GM19328 (cell line): ENCODE measurements around the gene VASN.
"Not testable (repeated sequence)": the region's sequence is repeated elsewhere in the genome, so short reads cannot be mapped to it uniquely, and the experiment has no call there.

Experiments
- ATAC-seq: cut with Tn5 transposase; IDR thresholded peaks from one replicate; pipeline ENCODE4 v1.9.1; 2021; ENCODE audit warnings: mild to moderate bottlenecking, moderate library complexity; ENCODE audit not compliant: unreplicated experiment

Gene VASN

DNA sequence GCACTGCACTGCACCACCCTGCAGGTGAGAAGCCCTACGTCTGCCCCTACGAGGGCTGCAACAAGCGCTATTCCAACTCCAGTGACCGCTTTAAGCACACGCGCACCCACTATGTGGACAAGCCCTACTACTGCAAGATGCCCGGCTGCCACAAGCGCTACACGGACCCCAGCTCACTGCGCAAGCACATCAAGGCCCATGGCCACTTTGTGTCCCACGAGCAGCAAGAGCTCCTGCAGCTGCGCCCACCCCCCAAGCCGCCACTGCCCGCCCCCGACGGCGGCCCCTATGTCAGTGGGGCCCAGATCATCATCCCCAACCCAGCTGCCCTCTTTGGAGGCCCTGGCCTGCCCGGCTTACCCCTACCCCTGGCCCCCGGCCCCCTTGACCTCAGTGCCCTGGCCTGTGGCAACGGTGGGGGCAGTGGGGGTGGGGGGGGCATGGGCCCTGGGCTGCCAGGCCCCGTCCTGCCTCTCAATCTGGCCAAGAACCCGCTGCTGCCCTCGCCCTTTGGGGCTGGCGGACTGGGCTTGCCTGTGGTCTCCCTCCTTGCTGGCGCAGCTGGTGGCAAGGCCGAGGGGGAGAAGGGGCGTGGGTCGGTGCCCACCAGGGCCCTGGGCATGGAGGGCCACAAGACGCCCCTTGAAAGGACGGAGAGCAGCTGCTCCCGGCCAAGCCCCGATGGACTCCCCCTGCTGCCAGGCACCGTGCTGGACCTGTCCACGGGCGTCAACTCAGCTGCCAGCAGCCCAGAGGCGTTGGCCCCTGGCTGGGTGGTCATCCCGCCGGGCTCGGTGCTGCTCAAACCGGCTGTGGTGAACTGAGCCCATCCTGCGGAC, 34.7 kb upstream of the VASN start:
- no peak for ATAC-seq

DNA sequence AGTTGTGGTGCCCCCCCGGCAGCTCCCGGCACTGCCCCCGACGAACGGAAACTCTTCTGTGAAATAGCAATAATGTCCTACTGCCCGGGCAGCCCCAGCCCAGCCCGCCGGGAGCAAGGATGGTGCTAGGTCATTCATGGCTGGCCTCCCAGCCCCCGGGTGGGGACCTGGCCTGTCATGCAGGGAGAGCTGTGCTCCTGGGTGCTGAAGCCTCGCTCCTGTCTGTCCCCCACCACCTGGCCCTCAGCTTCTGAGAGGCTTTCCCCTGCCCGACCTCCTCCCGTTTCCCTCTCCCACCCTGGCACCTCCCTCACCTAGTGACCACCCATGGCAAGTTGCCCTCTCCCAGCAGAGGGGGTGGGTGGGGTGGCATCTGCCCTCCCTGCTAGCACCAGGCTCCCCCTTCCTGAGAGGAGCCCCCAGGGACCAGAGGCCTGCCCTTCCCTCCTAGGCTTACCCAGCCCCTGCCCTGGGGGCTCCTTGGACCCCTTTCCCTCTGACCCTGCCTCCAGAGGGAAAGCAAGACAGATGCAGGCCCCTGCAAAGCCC, 34.0 kb upstream of the VASN start:
- no peak for ATAC-seq

DNA sequence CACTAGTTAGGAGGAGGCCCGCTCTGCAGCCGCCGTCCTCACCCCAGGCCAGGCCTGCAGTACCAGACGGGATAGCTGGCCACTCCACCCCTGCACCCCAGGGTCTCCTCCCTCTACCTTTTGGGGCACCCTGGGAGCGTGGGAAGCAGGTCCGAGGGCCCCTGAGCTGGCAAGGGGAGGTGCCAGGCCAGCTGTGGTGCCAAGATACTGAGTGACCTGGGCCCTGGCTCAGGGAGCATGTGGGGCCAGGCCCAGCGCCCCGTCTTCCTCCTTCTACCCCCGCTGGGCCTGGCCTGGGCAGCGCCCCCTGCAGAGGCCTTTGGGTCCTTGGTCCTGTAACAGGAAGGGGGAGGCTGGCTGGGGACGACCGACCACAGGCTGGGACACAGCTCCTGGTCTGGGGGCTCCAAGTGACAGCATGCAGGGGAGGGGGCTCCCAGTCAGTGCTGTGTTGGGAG, 33.5 kb upstream of the VASN start:
- ATAC-seq: no peak

GRCh38 chr16:4338712-4339299, 32.8 kb upstream of the VASN start:
- ATAC-seq: no peak

DNA sequence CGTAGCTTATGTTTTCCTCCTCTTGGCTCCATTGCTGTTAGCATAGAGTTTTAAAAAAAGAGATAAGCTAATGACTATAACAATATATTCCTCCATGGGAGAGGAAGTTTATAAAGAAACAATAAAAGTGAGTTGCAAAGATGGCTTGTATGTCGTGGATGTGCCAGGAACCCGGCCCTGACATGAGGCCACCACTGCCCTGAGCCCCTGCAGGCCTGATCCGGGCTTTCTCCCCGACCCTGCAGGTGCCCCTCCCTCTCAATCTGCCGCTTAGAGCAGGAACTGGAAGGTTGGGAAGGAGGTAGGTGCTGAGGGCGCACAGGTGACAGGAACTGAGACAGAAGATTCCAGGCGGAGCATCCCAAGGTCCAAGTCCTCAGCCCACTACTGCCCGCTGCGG, 32.2 kb upstream of the VASN start:
- no peak for ATAC-seq

DNA sequence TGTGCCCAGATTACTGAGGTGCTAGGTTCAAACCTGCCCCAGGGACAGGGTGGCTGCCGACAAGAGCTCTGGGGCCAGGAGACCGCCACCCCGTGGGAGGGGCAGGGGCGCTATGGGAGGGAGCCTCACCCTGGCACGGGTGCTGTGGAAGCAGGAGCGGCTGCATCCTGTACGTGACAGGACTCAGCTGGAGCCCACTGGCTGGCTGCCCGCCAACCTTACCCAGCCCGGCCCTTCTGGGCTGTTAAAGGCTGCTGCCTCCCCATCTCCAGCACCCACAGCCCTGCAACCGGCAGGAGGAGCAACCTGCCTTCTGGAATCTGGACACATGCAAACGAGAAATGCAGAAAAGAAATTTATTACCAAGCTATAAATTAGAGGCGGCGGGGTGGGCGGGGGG, 31.7 kb upstream of the VASN start:
- no peak for ATAC-seq

DNA sequence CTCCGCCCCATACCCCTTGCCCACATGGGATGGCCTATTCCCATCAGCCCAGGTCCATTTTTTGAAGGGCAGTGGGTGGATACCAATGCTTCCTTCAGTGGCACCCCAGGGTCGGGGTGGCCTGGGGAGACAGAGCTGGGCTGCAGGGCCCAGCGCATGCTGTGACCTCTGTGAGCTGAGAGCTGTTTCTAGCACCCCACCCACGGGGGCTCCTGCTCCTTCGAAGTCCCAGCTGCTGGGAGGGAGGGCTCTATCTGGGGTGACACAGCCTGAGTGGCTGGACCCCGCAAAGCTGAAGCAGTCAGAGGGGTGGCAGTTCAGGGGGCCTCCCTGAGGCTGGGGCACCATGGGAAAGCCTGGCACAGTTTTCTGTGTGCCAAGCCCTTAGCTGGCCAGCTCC, 31.2 kb upstream of the VASN start:
- no peak for ATAC-seq

- ATAC-seq: no peak
Observed at GRCh38 chr16:4341250-4341649, 30.4 kb upstream of the VASN start.

- no peak for ATAC-seq
Observed at GRCh38 chr16:4342866-4343744, 28.5 kb upstream of the VASN start.

GRCh38 chr16:4344300-4344982, 27.2 kb upstream of the VASN start:
- not testable (repeated sequence) for ATAC-seq

DNA sequence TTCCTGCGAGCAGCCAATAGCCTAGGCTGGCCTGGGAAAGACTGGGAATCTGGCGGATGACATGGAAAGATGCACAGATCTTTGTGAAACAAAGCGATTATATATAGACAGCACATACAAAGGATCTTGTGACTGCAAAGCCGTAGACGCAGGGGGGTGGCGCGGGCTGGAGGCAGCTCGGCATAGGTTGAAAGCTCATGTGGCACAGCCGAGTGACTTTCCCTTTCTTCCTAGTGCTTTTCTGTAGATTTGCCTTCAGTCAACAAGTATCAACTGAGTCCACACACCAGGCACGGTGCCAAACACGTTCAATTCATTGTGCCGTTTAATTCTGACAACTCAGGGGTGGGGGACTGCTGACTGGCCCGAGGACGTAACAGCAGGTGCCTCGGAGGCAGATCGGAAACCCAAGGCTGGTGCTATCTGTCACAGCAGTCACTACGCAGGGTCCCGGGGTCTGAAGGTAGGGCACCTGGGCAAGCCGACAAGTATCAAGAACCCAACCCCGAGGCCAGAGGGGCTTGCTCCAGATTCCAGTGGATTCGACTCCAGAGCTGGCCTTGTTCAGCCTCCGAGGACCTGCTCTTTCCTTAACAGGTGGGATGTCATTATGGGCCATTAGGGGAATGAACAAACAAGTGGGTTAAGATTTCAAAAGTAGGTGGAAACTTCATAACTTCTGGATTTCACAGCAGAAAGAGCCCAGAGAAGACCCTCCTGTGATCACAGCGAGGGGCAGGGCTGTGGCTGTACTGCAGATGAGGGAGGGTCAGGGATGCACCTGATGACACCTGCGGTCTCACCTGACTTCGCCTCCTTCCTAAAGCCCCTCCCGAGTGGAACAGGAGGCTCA, 26.4 kb upstream of the VASN start:
- ATAC-seq: no peak

GRCh38 chr16:4345836-4346781, 25.5 kb upstream of the VASN start:
- no peak for ATAC-seq

GRCh38 chr16:4347010-4347409, 24.6 kb upstream of the VASN start:
- ATAC-seq: no peak

- ATAC-seq: no peak
Observed at GRCh38 chr16:4347765-4348509, 23.7 kb upstream of the VASN start.

GRCh38 chr16:4349332-4349731, 22.3 kb upstream of the VASN start:
- no peak for ATAC-seq

DNA sequence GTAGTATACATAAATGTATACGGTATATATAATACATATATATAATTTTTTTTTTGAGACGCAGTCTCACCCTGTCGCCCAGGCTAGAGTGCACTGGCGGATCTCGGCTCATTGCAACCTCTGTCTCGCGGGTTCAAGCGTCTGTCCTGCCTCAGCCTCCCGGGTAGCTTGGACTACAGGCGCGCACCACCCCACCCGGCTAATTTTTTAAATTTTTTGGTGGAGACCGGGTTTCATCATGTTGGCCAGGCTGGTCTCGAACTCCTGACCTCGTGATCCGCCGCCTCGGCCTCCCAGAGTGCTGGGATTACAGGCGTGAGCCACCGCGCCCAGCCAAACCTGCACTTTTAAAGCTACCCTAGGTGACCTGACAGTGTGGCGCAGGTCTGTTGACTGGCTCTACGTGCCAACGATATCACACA, 21.3 kb upstream of the VASN start:
- peak; percentile 3 for ATAC-seq

- ATAC-seq: peak; percentile 88
Observed at GRCh38 chr16:4350787-4351659, 20.6 kb upstream of the VASN start, which contains the start of gene PAM16. TSS of gene PAM16 (minus strand) at chr16:4351321. CDS start at chr16:4351234, 87 bp downstream.
